Panc1 (cell line): ENCODE results near the gene SHANK3.

Experiments
- POLR2AphosphoS5 ChIP-seq: IDR thresholded peaks from 2 replicates; pipeline ENCODE4 v1.6.1; 2012; ENCODE audit warnings: mild to moderate bottlenecking, low read depth, low read length, moderate library complexity
- TF ChIP-seq, protein P1 (sequence below): fragments of 450-650 bp; IDR thresholded peaks from 2 replicates; pipeline ENCODE4 v1.5.1; 2017; ENCODE audit warnings: mild to moderate bottlenecking

DNA sequence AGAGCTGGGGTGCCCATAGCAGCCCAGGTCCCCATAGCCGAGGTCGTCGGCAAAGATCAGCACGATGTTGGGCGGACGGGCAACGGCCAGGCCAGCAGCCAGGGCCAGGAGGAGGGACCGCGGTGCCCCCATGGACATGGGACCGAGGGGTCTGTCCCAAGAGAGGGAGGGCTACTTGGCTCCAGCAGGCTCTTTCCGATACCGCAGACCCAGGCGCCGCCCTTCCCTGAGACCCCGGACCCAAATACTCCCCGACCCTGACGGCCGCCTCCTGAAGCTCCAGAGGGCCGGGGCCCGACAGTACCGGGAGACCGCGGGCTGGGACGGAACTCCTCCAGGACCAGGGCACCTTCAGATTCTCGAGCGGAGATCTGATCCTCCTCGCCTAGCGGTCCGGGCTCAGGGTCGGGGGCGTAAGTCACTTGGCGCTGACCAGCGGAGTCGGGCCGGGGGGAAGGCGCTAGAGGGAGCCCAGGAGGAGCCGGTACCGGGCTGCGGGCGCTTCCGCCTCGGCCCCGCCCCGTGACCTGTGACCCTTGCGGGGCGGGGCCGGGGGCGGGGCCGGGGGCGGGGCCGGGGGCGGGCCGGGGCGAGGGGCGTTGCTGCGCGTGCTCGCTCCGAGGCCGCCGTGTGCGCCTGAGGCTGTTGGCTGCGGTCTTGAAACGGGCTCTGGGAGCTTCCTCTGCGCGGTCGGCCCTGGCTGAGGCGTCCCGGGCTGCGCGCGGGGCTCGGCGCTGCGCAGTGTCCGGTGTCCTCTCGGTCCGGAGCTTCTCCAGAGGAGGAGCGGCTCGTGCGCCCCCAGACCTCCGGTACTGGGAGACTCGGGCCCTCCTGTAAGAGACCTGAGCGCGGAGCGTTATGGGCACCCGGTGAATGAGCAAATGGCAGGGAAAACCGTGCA is 44.7 kb upstream of the SHANK3 start, which contains the start of gene ARSA:
- TF ChIP-seq, protein P1, sequence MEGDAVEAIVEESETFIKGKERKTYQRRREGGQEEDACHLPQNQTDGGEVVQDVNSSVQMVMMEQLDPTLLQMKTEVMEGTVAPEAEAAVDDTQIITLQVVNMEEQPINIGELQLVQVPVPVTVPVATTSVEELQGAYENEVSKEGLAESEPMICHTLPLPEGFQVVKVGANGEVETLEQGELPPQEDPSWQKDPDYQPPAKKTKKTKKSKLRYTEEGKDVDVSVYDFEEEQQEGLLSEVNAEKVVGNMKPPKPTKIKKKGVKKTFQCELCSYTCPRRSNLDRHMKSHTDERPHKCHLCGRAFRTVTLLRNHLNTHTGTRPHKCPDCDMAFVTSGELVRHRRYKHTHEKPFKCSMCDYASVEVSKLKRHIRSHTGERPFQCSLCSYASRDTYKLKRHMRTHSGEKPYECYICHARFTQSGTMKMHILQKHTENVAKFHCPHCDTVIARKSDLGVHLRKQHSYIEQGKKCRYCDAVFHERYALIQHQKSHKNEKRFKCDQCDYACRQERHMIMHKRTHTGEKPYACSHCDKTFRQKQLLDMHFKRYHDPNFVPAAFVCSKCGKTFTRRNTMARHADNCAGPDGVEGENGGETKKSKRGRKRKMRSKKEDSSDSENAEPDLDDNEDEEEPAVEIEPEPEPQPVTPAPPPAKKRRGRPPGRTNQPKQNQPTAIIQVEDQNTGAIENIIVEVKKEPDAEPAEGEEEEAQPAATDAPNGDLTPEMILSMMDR, result peak; percentile 71
- TF ChIP-seq POLR2AphosphoS5, result 0 out of 2 replicates have a peak, but pooled peaks have one; percentile 30
